BJ (cell line): ENCODE results near the gene SCARF1. TPM values are rescaled to one million over a fixed set of nuclear protein-coding genes. Genes with fewer than 3 reads are reported as not detected.

ENCODE experiments used
- CTCF ChIA-PET: fragments of 350-600 bp; formaldehyde crosslinking; extraction: SDS; loops from one replicate; lab custom pipeline; 2021; ENCODE audit warnings: antibody characterized with exemption, inconsistent platforms; lab: Yijun Ruan, JAX
- POLR2A ChIA-PET: fragments of 300-600 bp; sonication (Branson Sonifier 250); formaldehyde crosslinking; extraction: SDS; loops from one replicate; lab custom pipeline; 2021; ENCODE audit warnings: antibody characterized with exemption; lab: Charles Lee
- DNase-seq: peaks from one replicate; pipeline ENCODE4 v3.0.0-alpha.2; 2011; ENCODE audit warnings: low read depth
- H3K27me3 ChIP-seq: 2 replicates; pipeline ENCODE4 v1.6.0; 2011; ENCODE audit warnings: low read length; ENCODE audit not compliant: control insufficient read depth, insufficient read depth
- H3K36me3 ChIP-seq: 2 replicates; pipeline ENCODE4 v1.5.1; 2011; ENCODE audit warnings: low read length; ENCODE audit not compliant: control insufficient read depth, insufficient read depth
- H3K4me3 ChIP-seq: 2 replicates; pipeline ENCODE4 v1.5.1; 2011; ENCODE audit warnings: low read depth, mild to moderate bottlenecking, control low read depth, low read length
- polyA plus RNA-seq: library from polyadenylated mRNA; depleted of rRNA; stranded (reverse); fragments of >200 nt; gene quantifications from 2 replicates; pipeline ENCODE4 v1.2.3, GENCODE V29; 2011
- TF ChIP-seq, protein P1 (sequence below): IDR thresholded peaks from 2 replicates; pipeline ENCODE4 v1.5.1; 2011; ENCODE audit warnings: low read depth, mild to moderate bottlenecking, control low read depth, inconsistent platforms, low read length, moderate library complexity; ENCODE audit not compliant: insufficient read depth

The SCARF1 gene
- polyA plus RNA-seq, 1 experiment = 0.12 TPM

DNA sequence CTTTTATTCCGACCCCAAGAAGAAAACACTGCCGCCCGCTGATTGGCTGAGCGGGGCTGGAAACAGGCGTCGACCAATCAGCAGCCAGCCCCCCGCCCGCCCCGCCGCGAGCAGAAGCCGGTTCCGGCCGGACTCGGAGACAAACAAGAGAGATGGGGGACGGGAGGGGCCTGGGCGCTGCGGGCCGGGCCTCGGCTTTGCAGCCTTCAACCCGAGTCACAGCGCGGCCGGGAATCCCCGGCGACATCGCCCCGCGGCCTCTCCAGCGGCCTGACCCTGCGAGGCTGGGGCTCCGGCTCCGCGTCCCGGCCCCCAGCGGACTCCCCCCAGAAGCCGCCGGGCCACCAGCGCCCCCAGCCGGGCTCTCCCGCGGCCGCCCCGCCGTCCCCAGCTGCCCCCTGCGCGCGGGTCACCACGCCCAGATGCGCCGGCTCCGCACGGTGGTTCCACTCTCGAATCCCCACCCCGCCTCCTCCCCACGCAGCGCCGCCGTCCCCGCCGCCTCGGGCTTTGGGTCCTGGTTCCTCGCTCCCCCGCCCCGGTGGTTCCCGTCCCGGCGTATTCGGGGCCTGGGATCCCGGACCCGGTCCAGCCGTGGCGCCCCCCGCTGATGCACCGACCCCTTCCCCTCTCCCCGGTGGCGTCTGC lies 16.6 kb downstream of the SCARF1 start:
- Histone ChIP-seq H3K27me3 (no peaks in the 10 kb centered on the region; the same call in 1 of the 2 replicates), H3K4me3 (peak overlapping the region; percentile 74), H3K36me3 (no peaks in the 10 kb centered on the region)
- CTCF ChIA-PET = interaction anchor here (0.7 to 3.7 kb wide), 16 partner anchors 11 to 350 kb away, joined by 3 to 64 read pairs (median 5); partner anchors contain the start of genes RILP and TRARG1
- POLR2A ChIA-PET = no interaction called here
- TF ChIP-seq, protein P1, sequence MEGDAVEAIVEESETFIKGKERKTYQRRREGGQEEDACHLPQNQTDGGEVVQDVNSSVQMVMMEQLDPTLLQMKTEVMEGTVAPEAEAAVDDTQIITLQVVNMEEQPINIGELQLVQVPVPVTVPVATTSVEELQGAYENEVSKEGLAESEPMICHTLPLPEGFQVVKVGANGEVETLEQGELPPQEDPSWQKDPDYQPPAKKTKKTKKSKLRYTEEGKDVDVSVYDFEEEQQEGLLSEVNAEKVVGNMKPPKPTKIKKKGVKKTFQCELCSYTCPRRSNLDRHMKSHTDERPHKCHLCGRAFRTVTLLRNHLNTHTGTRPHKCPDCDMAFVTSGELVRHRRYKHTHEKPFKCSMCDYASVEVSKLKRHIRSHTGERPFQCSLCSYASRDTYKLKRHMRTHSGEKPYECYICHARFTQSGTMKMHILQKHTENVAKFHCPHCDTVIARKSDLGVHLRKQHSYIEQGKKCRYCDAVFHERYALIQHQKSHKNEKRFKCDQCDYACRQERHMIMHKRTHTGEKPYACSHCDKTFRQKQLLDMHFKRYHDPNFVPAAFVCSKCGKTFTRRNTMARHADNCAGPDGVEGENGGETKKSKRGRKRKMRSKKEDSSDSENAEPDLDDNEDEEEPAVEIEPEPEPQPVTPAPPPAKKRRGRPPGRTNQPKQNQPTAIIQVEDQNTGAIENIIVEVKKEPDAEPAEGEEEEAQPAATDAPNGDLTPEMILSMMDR = no peak
- DNase-seq = peak; percentile 56

DNA sequence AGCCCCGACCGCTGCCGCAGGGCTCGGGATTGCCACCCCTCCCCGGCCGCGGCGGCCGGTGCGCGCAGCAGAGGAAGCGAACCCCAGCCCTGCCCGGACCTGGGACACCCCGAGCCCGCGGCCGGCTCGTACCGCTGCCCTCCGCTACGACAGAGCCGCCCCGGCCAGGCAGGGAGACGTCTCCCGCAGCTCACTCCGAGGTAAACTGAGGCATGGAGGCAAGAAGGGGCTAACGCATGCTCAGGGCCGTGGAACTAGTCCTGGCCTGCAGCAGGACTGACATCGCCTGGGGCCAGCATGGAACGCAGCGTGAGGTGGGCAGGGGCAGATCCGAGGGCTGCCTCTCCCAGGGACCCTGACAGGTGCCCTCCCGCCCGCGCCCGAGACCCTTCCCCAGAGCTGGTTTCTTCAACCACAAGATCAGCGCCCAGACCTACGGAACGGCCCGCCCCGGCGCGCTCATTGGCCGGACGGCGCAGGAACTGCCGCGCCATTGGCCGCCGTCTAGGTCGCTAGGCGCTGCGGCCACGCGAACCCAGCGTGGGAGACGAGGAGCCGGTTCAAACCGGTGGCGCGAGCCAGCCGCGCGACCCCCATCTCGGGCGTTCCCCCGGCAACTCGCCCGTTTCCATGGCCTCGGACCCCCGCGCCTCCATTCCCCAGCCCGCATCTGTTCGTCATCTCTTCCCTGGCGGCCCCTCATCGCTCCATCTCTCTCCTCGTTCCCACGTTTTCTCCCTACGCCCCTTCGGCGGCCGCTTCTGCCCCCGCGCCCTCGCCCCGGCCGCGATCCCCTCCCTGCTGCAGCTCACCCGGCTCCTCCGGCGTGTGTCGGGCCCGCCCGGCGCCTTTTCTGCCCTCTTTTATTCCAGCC lies 17.3 kb downstream of the SCARF1 start, which contains the start of gene SLC43A2:
Gene SLC43A2, minus strand, starts transcription at position 853 of the 874 bp plus-strand sequence. CDS start 960 bp downstream, outside the sequence.
- H3K36me3 ChIP-seq = no peaks in the 10 kb centered on the region
- ChIA-PET POLR2A (interaction anchor here (0.6 kb wide), 1 partner anchor 201 kb away, joined by 9 read pairs; the partner anchor contains the start of genes RPA1 and SMYD4), CTCF (interaction anchor here (0.8 to 2.9 kb wide), 11 partner anchors 10 to 63 kb away, joined by 3 to 64 read pairs (median 4); no protein-coding TSS in a partner anchor)
- DNase-seq = no peak
- peak within 1 kb of the TSS; percentile 74 for H3K4me3 ChIP-seq
- TF ChIP-seq, protein P1 = no peak
- no peaks in the 10 kb centered on the region; the same call in 1 of the 2 replicates for H3K27me3 ChIP-seq

DNA sequence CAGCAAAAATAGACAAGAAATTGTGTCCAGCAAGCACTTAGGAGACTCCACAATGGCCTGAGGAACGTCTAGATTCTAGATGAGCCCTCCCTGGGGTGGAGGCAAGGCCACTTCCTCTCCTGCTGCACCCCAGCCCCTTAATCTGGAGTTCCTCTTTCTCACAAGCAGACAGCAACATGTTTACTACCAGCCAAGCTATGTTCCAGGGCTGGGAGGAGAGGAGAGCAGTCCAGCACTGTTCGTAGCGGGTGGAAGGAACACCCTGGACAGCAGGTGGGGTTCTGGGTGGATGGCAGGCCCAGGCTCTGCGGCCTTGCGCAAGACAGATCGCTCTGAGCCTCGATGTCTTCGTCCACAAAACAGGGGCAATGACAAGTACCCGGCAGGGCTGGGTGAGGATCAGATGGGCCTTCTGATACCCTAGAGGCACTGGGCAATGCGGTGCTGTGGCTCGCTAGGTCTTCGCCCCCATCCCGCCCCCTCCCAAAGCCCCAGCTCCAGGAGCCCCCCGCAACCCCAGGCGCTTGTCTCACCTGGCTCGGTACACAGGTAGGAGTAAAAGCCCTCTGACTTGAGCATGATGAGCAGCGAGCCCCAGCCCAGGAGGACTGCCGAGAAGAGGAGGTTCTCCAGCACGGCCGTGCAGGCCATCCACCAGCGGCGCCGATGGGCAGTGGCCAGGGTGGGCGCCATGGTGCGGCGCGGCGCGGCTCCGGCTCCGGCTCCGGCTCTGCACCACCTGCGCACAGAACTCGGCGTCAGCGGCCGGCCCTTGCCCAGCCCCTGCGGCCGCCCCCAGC lies 18.1 kb downstream of the SCARF1 start:
- no peak for DNase-seq
- CTCF ChIA-PET = interaction anchor here (0.6 to 2.5 kb wide), 6 partner anchors 21 to 109 kb away, joined by 3 to 9 read pairs (median 3); no protein-coding TSS in a partner anchor

DNA sequence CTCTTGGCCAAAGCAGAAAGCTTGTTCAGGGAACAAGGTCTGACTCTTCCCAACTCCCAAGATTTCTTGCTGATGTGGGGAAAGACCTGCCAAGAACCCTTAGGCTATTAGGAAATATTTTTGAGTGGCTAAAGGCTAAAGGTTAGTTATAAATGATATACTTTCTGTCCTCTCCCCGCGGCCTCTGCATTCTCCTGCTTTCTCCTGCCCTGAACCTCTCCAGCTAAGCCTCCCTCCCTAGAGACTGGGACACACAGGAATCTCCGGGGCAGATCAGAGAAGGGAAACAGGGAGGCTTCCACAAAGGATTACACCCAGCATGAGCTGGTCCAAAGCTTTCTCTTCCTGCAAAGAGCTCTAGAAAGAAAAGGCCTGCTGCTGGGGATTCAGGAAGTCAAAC lies 19.2 kb downstream of the SCARF1 start:
- Histone ChIP-seq H3K4me3 (no peak overlapping the region), H3K36me3 (no peaks in the 10 kb centered on the region), H3K27me3 (no peaks in the 10 kb centered on the region; the same call in 1 of the 2 replicates)
- ChIA-PET POLR2A (no interaction called here), CTCF (interaction anchor here (0.6 to 2.5 kb wide), 3 partner anchors 23 to 52 kb away, joined by 3 to 9 read pairs (median 3); no protein-coding TSS in a partner anchor)
- no peak for DNase-seq
- TF ChIP-seq, protein P1 = no peak

More for the DNA sequence above, 18.1 kb downstream of the SCARF1 start:
- POLR2A ChIA-PET = interaction anchor here (0.6 kb wide), 1 partner anchor 202 kb away, joined by 9 read pairs; the partner anchor contains the start of genes RPA1 and SMYD4
- no peaks in the 10 kb centered on the region for H3K36me3 ChIP-seq
- H3K27me3 ChIP-seq = no peaks in the 10 kb centered on the region; the same call in 1 of the 2 replicates
- peak overlapping the region; percentile 74 for H3K4me3 ChIP-seq
- TF ChIP-seq, protein P1 = no peak
